ENCODE measurements around the gene GRIA3. TPM values are rescaled to one million over a fixed set of nuclear protein-coding genes. Genes with fewer than 3 reads are reported as not detected.

Gene GRIA3
- total and polyA plus RNA-seq, 4 donors, result 0.05 to 2.0 (median 0.37) TPM

DNA sequence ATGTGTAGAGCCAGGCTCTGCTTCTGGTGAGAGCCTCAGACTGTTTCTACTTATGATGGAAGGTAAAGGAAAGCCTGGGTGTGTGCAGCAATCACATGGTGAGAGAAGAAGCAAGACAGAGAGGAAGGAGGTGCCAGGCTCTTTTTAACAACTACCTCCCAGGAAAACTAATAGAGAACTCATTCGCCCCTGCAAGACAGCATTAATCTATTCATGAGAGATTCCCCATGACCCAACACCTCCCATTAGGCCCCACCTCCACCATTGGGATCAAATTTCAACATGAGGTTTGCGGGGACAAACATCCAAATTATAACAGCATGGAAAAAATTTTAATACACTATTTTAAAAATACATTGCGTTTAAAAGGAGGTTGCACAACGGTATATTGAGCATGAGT, 24.7 kb upstream of the GRIA3 start:
- H3K9me3 ChIP-seq (ENCODE audit: control insufficient read depth in 4 of 4, insufficient read depth in 3 of 4, low read length in 3 of 4), result no peaks in the 10 kb centered on the region
- H3K4me3 ChIP-seq, result no peak overlapping the region
- H3K36me3 ChIP-seq (ENCODE audit: control insufficient read depth in 4 of 4, insufficient read depth in 4 of 4, low read length in 4 of 4), result no peaks in the 10 kb centered on the region
- no peak overlapping the region for H3K9ac ChIP-seq (ENCODE audit: insufficient read depth in 1 of 2, low read length in 2 of 2)
- WGBS, 2 donors, result 74 to 95% methylated on average over 4 of the region's 4 CpGs
- DNase-seq (no peak), ATAC-seq (ENCODE audit: insufficient read depth, low FRiP score) (no peak)
- TF ChIP-seq, protein P1, sequence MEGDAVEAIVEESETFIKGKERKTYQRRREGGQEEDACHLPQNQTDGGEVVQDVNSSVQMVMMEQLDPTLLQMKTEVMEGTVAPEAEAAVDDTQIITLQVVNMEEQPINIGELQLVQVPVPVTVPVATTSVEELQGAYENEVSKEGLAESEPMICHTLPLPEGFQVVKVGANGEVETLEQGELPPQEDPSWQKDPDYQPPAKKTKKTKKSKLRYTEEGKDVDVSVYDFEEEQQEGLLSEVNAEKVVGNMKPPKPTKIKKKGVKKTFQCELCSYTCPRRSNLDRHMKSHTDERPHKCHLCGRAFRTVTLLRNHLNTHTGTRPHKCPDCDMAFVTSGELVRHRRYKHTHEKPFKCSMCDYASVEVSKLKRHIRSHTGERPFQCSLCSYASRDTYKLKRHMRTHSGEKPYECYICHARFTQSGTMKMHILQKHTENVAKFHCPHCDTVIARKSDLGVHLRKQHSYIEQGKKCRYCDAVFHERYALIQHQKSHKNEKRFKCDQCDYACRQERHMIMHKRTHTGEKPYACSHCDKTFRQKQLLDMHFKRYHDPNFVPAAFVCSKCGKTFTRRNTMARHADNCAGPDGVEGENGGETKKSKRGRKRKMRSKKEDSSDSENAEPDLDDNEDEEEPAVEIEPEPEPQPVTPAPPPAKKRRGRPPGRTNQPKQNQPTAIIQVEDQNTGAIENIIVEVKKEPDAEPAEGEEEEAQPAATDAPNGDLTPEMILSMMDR (IDR thresholded peaks at IDR 0.05; ENCODE audit: control extremely low read depth, extremely low read depth), result no peak
- H3K27me3 ChIP-seq (ENCODE audit: control insufficient read depth in 3 of 3, insufficient read depth in 3 of 3, low read length in 2 of 3), result no peaks in the 10 kb centered on the region
- H3K27ac ChIP-seq (ENCODE audit: low read depth in 1 of 2, low read length in 1 of 2), result no peak overlapping the region
- no peaks in the 10 kb centered on the region for H3K4me1 ChIP-seq (ENCODE audit: control insufficient read depth in 5 of 5, insufficient read depth in 5 of 5, low read length in 5 of 5)

DNA sequence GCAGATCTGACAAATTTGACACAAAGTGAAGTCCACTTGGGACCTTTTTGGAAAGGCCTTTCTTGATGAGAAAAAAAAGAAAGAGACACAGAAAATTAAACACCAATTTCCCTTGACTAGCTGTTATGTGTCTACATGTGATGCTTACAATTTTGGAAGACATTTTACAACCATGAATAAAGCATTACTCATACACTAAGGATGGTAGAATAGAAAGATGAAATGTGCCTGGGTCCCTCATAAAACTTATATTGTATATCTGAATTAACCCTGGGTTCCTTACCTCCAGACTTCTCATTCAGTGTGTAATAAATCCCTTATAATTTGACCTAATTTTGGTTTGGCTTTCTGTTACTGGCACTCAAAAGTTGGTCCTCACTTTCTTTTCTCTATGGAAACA, 16.5 kb upstream of the GRIA3 start:
- Histone ChIP-seq H3K27me3 (ENCODE audit: control insufficient read depth in 3 of 3, insufficient read depth in 3 of 3, low read length in 2 of 3) (peaks cover 0 to 2% (median 0%) of the 10 kb centered on the region in 3 donors), H3K36me3 (ENCODE audit: control insufficient read depth in 4 of 4, insufficient read depth in 4 of 4, low read length in 4 of 4) (no peaks in the 10 kb centered on the region), H3K27ac (ENCODE audit: low read depth in 1 of 2, low read length in 1 of 2) (no peak overlapping the region), H3K4me3 (no peak overlapping the region), H3K4me1 (ENCODE audit: control insufficient read depth in 5 of 5, insufficient read depth in 5 of 5, low read length in 5 of 5) (no peaks in the 10 kb centered on the region), H3K9ac (ENCODE audit: insufficient read depth in 1 of 2, low read length in 2 of 2) (no peak overlapping the region), H3K9me3 (ENCODE audit: control insufficient read depth in 4 of 4, insufficient read depth in 3 of 4, low read length in 3 of 4) (no peaks in the 10 kb centered on the region)
- ATAC-seq (ENCODE audit: insufficient read depth, low FRiP score), result no peak
- TF ChIP-seq, protein P1 (IDR thresholded peaks at IDR 0.05; ENCODE audit: control extremely low read depth, extremely low read depth), result no peak
- DNase-seq, result no peak

DNA sequence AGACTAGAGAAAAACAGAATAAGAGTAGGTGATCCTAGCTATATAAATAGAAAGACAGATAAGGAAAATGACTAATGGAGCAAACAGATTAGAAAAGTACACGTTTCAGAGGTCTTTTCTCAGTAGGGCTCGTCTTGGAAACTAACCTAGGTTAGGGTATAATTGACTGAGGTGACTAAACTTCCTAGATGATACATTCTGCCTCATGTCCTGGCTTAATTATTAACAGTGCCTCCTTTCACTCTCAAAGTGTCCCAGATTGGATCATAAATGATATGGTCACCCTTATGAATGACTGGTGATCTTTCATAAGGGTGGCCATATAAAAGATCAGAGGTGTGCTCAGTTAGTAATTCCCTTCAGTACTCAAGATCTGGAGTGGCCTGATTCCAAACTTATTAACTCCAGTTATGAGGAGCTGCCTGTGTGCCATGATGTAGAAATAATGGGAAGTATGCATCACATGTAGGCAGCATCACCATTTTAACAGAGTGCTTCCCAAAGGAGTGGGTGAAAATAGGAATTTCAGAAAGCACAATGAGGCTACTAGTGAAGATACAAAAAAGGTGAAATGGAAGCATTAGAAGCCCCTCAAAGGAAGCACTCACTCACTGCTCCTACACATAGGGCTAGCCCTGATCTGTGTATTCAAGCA, 14.7 kb upstream of the GRIA3 start:
- Histone ChIP-seq H3K9me3 (ENCODE audit: control insufficient read depth in 4 of 4, insufficient read depth in 3 of 4, low read length in 3 of 4) (no peaks in the 10 kb centered on the region), H3K4me1 (ENCODE audit: control insufficient read depth in 5 of 5, insufficient read depth in 5 of 5, low read length in 5 of 5) (no peaks in the 10 kb centered on the region), H3K27me3 (ENCODE audit: control insufficient read depth in 3 of 3, insufficient read depth in 3 of 3, low read length in 2 of 3) (peaks cover 0 to 2% (median 0%) of the 10 kb centered on the region in 3 donors), H3K9ac (ENCODE audit: insufficient read depth in 1 of 2, low read length in 2 of 2) (no peak overlapping the region), H3K27ac (ENCODE audit: low read depth in 1 of 2, low read length in 1 of 2) (no peak overlapping the region), H3K4me3 (no peak overlapping the region), H3K36me3 (ENCODE audit: control insufficient read depth in 4 of 4, insufficient read depth in 4 of 4, low read length in 4 of 4) (no peaks in the 10 kb centered on the region)
- TF ChIP-seq, protein P1 (IDR thresholded peaks at IDR 0.05; ENCODE audit: control extremely low read depth, extremely low read depth), result no peak
- ATAC-seq (ENCODE audit: insufficient read depth, low FRiP score) (no peak), DNase-seq (no peak)
- 32 to 63% methylated on average over 2 of the region's 2 CpGs for WGBS, 2 donors

DNA sequence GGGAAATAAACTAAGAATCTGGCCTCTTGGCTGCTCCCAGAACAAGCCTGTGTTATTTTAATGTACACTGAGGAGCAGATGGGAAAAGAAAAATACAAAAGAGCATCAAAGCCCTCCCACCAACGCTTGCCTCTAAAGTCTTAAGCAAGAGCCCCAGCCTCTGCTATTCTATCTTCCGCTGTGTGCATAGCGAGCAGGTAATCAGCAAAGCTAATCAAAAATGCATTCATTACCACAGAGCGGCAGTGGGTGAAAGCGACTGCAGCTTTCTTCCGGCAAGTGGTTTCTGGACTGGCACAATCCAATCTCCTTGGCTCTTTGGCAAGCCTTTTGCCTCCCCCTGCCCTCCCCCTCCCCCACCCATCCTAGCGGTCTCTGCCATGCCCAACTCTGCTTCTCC, 13.5 kb upstream of the GRIA3 start:
- DNase-seq (no peak), ATAC-seq (ENCODE audit: insufficient read depth, low FRiP score) (no peak)
- H3K36me3 ChIP-seq (ENCODE audit: control insufficient read depth in 4 of 4, insufficient read depth in 4 of 4, low read length in 4 of 4), result no peaks in the 10 kb centered on the region
- TF ChIP-seq, protein P1 (IDR thresholded peaks at IDR 0.05; ENCODE audit: control extremely low read depth, extremely low read depth), result no peak
- H3K4me1 ChIP-seq (ENCODE audit: control insufficient read depth in 5 of 5, insufficient read depth in 5 of 5, low read length in 5 of 5), result no peaks in the 10 kb centered on the region
- 66 to 74% methylated on average over 7 of the region's 7 CpGs for WGBS, 2 donors
- no peak overlapping the region for H3K27ac ChIP-seq (ENCODE audit: low read depth in 1 of 2, low read length in 1 of 2)
- H3K9me3 ChIP-seq (ENCODE audit: control insufficient read depth in 4 of 4, insufficient read depth in 3 of 4, low read length in 3 of 4), result no peaks in the 10 kb centered on the region
- peaks cover 0 to 2% (median 0%) of the 10 kb centered on the region in 3 donors for H3K27me3 ChIP-seq (ENCODE audit: control insufficient read depth in 3 of 3, insufficient read depth in 3 of 3, low read length in 2 of 3)
- H3K4me3 ChIP-seq, result no peak overlapping the region
- H3K9ac ChIP-seq (ENCODE audit: insufficient read depth in 1 of 2, low read length in 2 of 2), result no peak overlapping the region
